ENCODE data around the gene RNF150. TPM values are rescaled to one million over a fixed set of nuclear protein-coding genes. Genes with fewer than 3 reads are reported as not detected.

The RNF150 gene
- total RNA-seq, 1 experiment from 2014 or later, result 1.3 TPM

DNA sequence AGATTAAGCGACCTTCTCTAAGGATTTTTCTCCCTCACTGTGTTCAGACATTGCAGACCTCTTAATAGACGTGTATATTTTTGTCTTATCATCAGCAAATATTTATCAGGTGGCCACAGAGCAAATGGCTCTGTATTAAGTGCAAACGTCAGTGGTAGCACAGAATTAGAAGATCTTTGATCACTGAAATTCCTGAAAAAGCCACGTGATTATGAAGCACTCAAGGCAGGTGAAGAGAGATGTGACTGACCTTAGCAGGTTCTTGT is 271.2 kb downstream of the RNF150 start:
- Histone ChIP-seq H3K36me3 (ENCODE audit: control insufficient read depth, insufficient read depth, low read length) (no peaks in the 10 kb centered on the region), H3K9me3 (ENCODE audit: control insufficient read depth, insufficient read depth, low read depth, low read length) (no peaks in the 10 kb centered on the region), H3K27ac (ENCODE audit: low read length) (no peak overlapping the region), H3K27me3 (ENCODE audit: control insufficient read depth, insufficient read depth, low read length) (no peaks in the 10 kb centered on the region; the same call in 1 of the 2 replicates), H3K4me1 (ENCODE audit: control insufficient read depth, insufficient read depth, low read length) (no peaks in the 10 kb centered on the region), H3K4me3 (ENCODE audit: low read depth in 2 of 2, low read length in 2 of 2) (no peak overlapping the region)
- DNase-seq (ENCODE audit: low read depth, low spot score), result no peak
- CTCF ChIA-PET, result no interaction called here
- POLR2A ChIA-PET, result interaction anchor here (0.6 kb wide), 1 partner anchor 24 kb away, joined by 16 read pairs; no protein-coding TSS in a partner anchor
- in situ Hi-C loops (cut with HindIII; ENCODE audit: low pct_unique_long_range_greater_than_20kb, low sequenced_read_pairs) (no loop called here), intact Hi-C loops (cut with micrococcal nuclease; ENCODE audit: unreplicated experiment) (no loop called here)
- TF ChIP-seq, protein P1, sequence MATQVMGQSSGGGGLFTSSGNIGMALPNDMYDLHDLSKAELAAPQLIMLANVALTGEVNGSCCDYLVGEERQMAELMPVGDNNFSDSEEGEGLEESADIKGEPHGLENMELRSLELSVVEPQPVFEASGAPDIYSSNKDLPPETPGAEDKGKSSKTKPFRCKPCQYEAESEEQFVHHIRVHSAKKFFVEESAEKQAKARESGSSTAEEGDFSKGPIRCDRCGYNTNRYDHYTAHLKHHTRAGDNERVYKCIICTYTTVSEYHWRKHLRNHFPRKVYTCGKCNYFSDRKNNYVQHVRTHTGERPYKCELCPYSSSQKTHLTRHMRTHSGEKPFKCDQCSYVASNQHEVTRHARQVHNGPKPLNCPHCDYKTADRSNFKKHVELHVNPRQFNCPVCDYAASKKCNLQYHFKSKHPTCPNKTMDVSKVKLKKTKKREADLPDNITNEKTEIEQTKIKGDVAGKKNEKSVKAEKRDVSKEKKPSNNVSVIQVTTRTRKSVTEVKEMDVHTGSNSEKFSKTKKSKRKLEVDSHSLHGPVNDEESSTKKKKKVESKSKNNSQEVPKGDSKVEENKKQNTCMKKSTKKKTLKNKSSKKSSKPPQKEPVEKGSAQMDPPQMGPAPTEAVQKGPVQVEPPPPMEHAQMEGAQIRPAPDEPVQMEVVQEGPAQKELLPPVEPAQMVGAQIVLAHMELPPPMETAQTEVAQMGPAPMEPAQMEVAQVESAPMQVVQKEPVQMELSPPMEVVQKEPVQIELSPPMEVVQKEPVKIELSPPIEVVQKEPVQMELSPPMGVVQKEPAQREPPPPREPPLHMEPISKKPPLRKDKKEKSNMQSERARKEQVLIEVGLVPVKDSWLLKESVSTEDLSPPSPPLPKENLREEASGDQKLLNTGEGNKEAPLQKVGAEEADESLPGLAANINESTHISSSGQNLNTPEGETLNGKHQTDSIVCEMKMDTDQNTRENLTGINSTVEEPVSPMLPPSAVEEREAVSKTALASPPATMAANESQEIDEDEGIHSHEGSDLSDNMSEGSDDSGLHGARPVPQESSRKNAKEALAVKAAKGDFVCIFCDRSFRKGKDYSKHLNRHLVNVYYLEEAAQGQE (IDR thresholded peaks at IDR 0.05; ENCODE audit: insufficient read depth in 1 of 2, low read depth in 2 of 2, low read length in 1 of 2), result no peak
- no peak for TF ChIP-seq TCF7L2 (IDR thresholded peaks at IDR 0.05; ENCODE audit: low read depth, low read length)
- no TSS peak for BruUV-seq (replicated peaks)
- no peak for ATAC-seq

GRCh38 chr4:140861359-140862176 is 271.7 kb downstream of the RNF150 start:
- TF ChIP-seq POLR2AphosphoS5 (IDR thresholded peaks at IDR 0.05; ENCODE audit: low read depth, low read length) (no peak), CTCF (IDR thresholded peaks at IDR 0.05) (peak; percentile 65)
- no peaks in the 10 kb centered on the region for H3K9me3 ChIP-seq (ENCODE audit: control insufficient read depth, insufficient read depth, low read depth, low read length)
- BruUV-seq (replicated peaks), result no TSS peak
- H3K4me1 ChIP-seq (ENCODE audit: control insufficient read depth, insufficient read depth, low read length), result no peaks in the 10 kb centered on the region
- H3K4me3 ChIP-seq (ENCODE audit: low read depth in 2 of 2, low read length in 2 of 2), result no peak overlapping the region
- CTCF ChIA-PET, result no interaction called here
- POLR2A ChIA-PET, result no interaction called here
- peak; percentile 70 for ATAC-seq
- H3K36me3 ChIP-seq (ENCODE audit: control insufficient read depth, insufficient read depth, low read length), result no peaks in the 10 kb centered on the region
- H3K27ac ChIP-seq (ENCODE audit: low read length), result no peak overlapping the region
- intact Hi-C loops (cut with micrococcal nuclease; ENCODE audit: unreplicated experiment), result loop anchor here (1.0 to 2.0 kb wide), 2 partner anchors 23 to 271 kb away; partner anchors contain the start of gene RNF150
- no peaks in the 10 kb centered on the region; the same call in 1 of the 2 replicates for H3K27me3 ChIP-seq (ENCODE audit: control insufficient read depth, insufficient read depth, low read length)
- in situ Hi-C loops (cut with HindIII; ENCODE audit: low pct_unique_long_range_greater_than_20kb, low sequenced_read_pairs), result no loop called here
- DNase-seq (ENCODE audit: low read depth, low spot score), result peak; percentile 53

DNA sequence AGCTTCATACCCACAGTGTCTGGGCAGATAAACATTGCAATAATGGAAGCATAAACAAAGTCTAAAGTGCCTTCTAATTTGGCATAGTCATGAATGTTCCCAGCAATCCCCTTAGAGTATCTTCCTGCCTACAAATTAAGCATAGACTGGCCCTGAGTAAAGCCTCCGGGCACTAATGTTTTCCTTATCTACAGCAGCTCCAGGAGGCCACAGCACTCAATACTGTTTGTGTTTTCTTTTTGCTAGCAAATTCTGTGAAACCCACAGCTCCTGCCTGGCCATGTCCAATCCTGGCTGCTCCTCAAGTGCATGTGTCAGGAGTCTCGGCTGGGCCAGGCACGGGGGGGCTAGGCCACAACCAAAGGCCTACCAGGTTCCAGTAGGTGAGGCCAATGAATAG is 274.4 kb downstream of the RNF150 start:
- Histone ChIP-seq H3K4me1 (ENCODE audit: control insufficient read depth, insufficient read depth, low read length) (no peaks in the 10 kb centered on the region), H3K4me3 (ENCODE audit: low read depth in 2 of 2, low read length in 2 of 2) (no peak overlapping the region), H3K9me3 (ENCODE audit: control insufficient read depth, insufficient read depth, low read depth, low read length) (no peaks in the 10 kb centered on the region), H3K36me3 (ENCODE audit: control insufficient read depth, insufficient read depth, low read length) (no peaks in the 10 kb centered on the region), H3K27ac (ENCODE audit: low read length) (no peak overlapping the region), H3K27me3 (ENCODE audit: control insufficient read depth, insufficient read depth, low read length) (no peaks in the 10 kb centered on the region)
- ATAC-seq (no peak), DNase-seq (ENCODE audit: low read depth, low spot score) (no peak)
- ChIA-PET CTCF (no interaction called here), POLR2A (no interaction called here)
- intact Hi-C loops (cut with micrococcal nuclease; ENCODE audit: unreplicated experiment), result loop anchor here (10.0 kb wide), 1 partner anchor 224 kb away; no protein-coding TSS in a partner anchor
- no peak for TF ChIP-seq SIN3A (IDR thresholded peaks at IDR 0.05; ENCODE audit: borderline replicate concordance, insufficient read depth, low read depth, low read length)
- no peak for TF ChIP-seq CTCF (IDR thresholded peaks at IDR 0.05)
- no peak for TF ChIP-seq POLR2AphosphoS5 (IDR thresholded peaks at IDR 0.05; ENCODE audit: low read depth, low read length)
- TF ChIP-seq, protein P1 (IDR thresholded peaks at IDR 0.05; ENCODE audit: insufficient read depth in 1 of 2, low read depth in 2 of 2, low read length in 1 of 2), result no peak
- TF ChIP-seq TCF7L2 (IDR thresholded peaks at IDR 0.05; ENCODE audit: low read depth, low read length), result no peak
- no TSS peak for BruUV-seq (replicated peaks)
- in situ Hi-C loops (cut with HindIII; ENCODE audit: low pct_unique_long_range_greater_than_20kb, low sequenced_read_pairs), result no loop called here
